ENCODE results near the gene ATP5F1E.

- TF ChIP-seq PRDM10 (tag by site-specific recombination; IDR thresholded peaks at IDR 0.05) (no peak), ZNF488 (tag by site-specific recombination; IDR thresholded peaks at IDR 0.05) (no peak), SETDB1 (IDR thresholded peaks at IDR 0.05; ENCODE audit: insufficient read length, low read length) (no peak), ZBTB7A (tag by site-specific recombination; IDR thresholded peaks at IDR 0.05; ENCODE audit: low read depth) (no peak)
Measured at GRCh38 chr20:59023616-59024015, 8.5 kb downstream of the ATP5F1E start.

Measured in HEK293 (cell line).